Cardiac muscle cell (in vitro differentiated cells and primary cell): ENCODE measurements around the gene TP73. TPM values are rescaled to one million over a fixed set of nuclear protein-coding genes. Genes with fewer than 3 reads are reported as not detected.

Source experiments
- DNase-seq, 2 donors: peaks; one replicate each; pipeline versions ENCODE4 v3.0.0 to v3.0.0-alpha.2; 2010 to 2017; ENCODE audit warnings: low read depth in 1 of 2, low spot score in 1 of 2
- H3K27ac ChIP-seq: fragments of 200-600 bp; sonication (generic); 2 replicates; pipeline ENCODE4 v1.5.1; 2016
- H3K27me3 ChIP-seq: fragments of 200-600 bp; sonication (generic); 2 replicates; pipeline ENCODE4 v1.6.0; 2016; ENCODE audit warnings: control low read depth
- H3K36me3 ChIP-seq: fragments of 200-600 bp; sonication (generic); 2 replicates; pipeline ENCODE4 v1.5.1; 2016; ENCODE audit warnings: control low read depth
- H3K4me1 ChIP-seq: fragments of 200-600 bp; sonication (generic); 2 replicates; pipeline ENCODE4 v1.8.1; 2017; ENCODE audit warnings: low read depth, mild to moderate bottlenecking, mixed run types
- H3K4me3 ChIP-seq: fragments of 200-600 bp; sonication (generic); 2 replicates; pipeline ENCODE4 v1.5.1; 2016; ENCODE audit warnings: mild to moderate bottlenecking
- H3K9me3 ChIP-seq: fragments of 200-600 bp; sonication (generic); 2 replicates; pipeline ENCODE4 v1.5.1; 2017; ENCODE audit warnings: low read depth, mild to moderate bottlenecking, control low read depth
- polyA plus RNA-seq: library from polyadenylated mRNA; unstranded; fragments of >200 nt; fragmentation: Nextera tagmentation; extraction: Ambion mirVana; gene quantifications from 2 replicates; pipeline ENCODE4 v1.2.1, GENCODE V29; 2016
- total RNA-seq: library from RNA; depleted of rRNA; stranded (reverse); fragments of >200 nt; gene quantifications from 2 replicates; pipeline ENCODE4 v1.2.3, GENCODE V29; 2016
- TF ChIP-seq, protein P1 (sequence below): IDR thresholded peaks from 2 replicates; pipeline ENCODE4 v1.5.1; 2012; ENCODE audit warnings: low read depth, mild to moderate bottlenecking, low read length

TP73 gene
- total and polyA plus RNA-seq, 2 experiments from 2014 or later: 0.87 TPM; not detected in 1

- no peak for DNase-seq
- no peaks in the 10 kb centered on the region for H3K27me3 ChIP-seq
- TF ChIP-seq, protein P1, sequence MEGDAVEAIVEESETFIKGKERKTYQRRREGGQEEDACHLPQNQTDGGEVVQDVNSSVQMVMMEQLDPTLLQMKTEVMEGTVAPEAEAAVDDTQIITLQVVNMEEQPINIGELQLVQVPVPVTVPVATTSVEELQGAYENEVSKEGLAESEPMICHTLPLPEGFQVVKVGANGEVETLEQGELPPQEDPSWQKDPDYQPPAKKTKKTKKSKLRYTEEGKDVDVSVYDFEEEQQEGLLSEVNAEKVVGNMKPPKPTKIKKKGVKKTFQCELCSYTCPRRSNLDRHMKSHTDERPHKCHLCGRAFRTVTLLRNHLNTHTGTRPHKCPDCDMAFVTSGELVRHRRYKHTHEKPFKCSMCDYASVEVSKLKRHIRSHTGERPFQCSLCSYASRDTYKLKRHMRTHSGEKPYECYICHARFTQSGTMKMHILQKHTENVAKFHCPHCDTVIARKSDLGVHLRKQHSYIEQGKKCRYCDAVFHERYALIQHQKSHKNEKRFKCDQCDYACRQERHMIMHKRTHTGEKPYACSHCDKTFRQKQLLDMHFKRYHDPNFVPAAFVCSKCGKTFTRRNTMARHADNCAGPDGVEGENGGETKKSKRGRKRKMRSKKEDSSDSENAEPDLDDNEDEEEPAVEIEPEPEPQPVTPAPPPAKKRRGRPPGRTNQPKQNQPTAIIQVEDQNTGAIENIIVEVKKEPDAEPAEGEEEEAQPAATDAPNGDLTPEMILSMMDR: no peak
- no peaks in the 10 kb centered on the region for H3K9me3 ChIP-seq
- no peak overlapping the region for H3K27ac ChIP-seq
- no peak overlapping the region for H3K4me3 ChIP-seq
- H3K36me3 ChIP-seq: peaks cover 30% of the 10 kb centered on the region
- peaks cover 28% of the 10 kb centered on the region for H3K4me1 ChIP-seq
Observed at GRCh38 chr1:3777647-3778589, 125.6 kb downstream of the TP73 start.

DNA sequence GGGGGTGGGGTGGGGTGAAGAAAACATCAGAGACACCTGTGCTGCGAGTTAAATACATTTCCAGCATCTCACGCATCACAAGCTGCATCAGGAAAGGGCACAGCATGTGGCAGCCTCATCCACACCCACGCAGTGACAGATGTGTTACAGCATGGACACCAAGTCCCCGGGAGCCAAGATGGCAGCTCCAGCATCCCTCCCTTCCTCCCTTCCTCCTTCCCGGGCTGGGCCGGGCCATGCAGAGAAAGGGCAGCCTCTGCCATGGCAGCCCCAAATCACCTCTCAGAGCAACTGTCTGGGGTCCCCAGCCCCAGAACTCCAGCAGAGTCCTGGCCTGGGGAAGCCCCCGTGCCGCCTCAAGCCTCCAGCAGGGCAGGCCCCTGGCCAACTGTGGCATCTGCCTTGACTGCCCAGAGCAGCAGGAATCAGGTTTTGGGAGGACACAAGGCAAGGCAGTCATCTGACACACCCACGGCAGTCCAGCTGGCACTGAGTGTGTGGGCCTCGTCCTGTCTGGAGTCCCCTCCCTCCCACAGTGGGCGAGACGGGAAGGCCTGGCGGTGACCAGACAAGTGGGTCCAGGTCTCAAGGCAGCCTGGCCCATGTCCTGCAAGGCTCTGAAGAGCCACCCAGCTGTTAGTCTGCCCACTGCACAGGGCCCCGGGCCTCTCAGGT is 126.4 kb downstream of the TP73 start:
- Histone ChIP-seq H3K4me3 (no peak overlapping the region), H3K27me3 (no peaks in the 10 kb centered on the region), H3K4me1 (peaks cover 23% of the 10 kb centered on the region), H3K36me3 (peaks cover 33% of the 10 kb centered on the region), H3K27ac (no peak overlapping the region), H3K9me3 (no peaks in the 10 kb centered on the region)
- TF ChIP-seq, protein P1: no peak
- no peak for DNase-seq

DNA sequence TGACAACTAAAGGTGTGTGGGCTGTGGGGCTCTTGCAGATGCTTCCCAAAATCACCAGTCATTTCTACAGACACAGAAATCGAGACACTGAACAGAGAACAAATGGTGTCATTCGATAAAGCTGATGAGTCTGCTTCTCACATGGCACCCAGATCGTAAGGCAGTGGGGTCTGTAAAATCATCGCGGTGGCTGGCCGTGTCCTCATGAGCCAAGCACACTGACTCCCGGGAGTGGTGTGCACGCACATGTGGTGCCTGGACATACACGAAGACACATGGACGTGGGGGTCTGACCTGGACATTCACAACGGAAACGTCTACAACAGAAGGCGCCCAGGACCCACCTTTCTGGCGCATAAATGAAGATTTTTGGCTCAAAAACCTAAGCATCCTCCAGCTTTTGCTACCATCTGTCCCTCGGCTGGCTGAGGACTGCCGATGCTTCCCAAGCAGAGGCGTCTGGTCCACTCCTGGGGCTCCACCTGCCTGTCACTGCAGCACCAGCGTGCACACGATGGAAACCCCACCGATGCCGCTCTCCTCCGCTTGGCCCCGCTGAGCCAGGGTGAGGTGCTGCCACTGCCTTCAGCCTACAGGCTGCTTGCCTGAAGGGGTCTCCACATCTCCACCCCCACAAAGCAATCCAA is 127.1 kb downstream of the TP73 start:
- H3K27ac ChIP-seq: no peak overlapping the region
- no peaks in the 10 kb centered on the region for H3K9me3 ChIP-seq
- peaks cover 19% of the 10 kb centered on the region for H3K4me1 ChIP-seq
- TF ChIP-seq, protein P1: no peak
- H3K36me3 ChIP-seq: peaks cover 40% of the 10 kb centered on the region
- H3K27me3 ChIP-seq: no peaks in the 10 kb centered on the region
- H3K4me3 ChIP-seq: no peak overlapping the region
- DNase-seq: no peak

- no peak for DNase-seq
- H3K4me1 ChIP-seq: peaks cover 13% of the 10 kb centered on the region
- H3K27me3 ChIP-seq: no peaks in the 10 kb centered on the region
- H3K9me3 ChIP-seq: no peaks in the 10 kb centered on the region
- H3K36me3 ChIP-seq: peaks cover 42% of the 10 kb centered on the region
- TF ChIP-seq, protein P1: no peak
- no peak overlapping the region for H3K27ac ChIP-seq
- H3K4me3 ChIP-seq: no peak overlapping the region
Observed at GRCh38 chr1:3779912-3780416, 127.6 kb downstream of the TP73 start.

- Histone ChIP-seq H3K9me3 (no peaks in the 10 kb centered on the region), H3K27me3 (no peaks in the 10 kb centered on the region), H3K4me3 (no peak overlapping the region), H3K36me3 (peaks cover 48% of the 10 kb centered on the region), H3K27ac (no peak overlapping the region), H3K4me1 (peaks cover 4% of the 10 kb centered on the region)
- no peak for DNase-seq
- TF ChIP-seq, protein P1: no peak
Observed at GRCh38 chr1:3780901-3781300, 128.6 kb downstream of the TP73 start.
